ENCODE measurements around the gene SIDT2.

DNA sequence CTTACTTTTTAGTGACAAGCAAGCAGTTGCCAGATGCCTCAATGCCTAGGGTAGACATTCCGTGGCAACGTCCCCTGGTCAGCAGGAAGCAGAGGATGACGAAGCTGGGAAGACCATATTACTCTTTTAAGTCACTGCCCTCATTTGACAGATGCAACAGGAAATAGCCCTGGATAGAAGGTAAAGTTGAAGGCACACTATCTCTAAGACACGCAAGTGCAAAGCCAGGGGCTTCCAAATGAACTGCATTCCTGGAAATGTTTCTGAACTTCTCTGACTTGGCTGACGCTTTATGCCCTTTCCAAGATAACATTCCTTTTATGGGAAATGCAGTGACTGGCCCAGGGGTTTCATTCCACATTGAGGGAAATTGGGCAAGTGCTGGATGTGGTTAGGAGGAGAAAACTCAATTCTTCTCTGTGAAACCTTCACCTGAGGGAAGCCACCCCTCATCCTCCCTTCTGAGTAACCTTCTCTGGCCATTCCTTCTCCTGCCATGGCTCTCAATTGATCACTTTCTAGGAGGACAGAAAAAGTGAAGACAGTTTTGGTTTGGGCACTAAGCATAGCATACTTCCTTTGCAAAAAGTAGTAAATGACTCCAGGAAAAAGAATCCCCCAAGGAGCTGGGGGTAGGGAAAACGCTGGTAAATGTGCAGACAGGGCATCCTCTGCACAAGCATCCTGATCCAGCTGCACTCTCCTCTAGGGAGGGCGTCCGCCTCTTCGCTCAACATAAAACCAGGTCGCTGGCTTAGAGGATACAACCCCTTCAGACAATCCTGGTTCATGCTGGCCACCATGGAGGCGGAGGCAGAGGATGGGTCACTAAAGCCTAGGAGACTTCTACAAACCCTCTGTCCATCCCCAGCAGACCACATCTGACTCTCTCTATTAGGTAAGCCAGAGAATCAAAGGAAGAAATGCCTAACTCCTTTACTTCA lies 38.9 kb downstream of the SIDT2 start:
- TF ChIP-seq, protein P1, sequence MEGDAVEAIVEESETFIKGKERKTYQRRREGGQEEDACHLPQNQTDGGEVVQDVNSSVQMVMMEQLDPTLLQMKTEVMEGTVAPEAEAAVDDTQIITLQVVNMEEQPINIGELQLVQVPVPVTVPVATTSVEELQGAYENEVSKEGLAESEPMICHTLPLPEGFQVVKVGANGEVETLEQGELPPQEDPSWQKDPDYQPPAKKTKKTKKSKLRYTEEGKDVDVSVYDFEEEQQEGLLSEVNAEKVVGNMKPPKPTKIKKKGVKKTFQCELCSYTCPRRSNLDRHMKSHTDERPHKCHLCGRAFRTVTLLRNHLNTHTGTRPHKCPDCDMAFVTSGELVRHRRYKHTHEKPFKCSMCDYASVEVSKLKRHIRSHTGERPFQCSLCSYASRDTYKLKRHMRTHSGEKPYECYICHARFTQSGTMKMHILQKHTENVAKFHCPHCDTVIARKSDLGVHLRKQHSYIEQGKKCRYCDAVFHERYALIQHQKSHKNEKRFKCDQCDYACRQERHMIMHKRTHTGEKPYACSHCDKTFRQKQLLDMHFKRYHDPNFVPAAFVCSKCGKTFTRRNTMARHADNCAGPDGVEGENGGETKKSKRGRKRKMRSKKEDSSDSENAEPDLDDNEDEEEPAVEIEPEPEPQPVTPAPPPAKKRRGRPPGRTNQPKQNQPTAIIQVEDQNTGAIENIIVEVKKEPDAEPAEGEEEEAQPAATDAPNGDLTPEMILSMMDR (IDR thresholded peaks at IDR 0.05), result no peak
- no peak for TF ChIP-seq POLR2A (IDR thresholded peaks at IDR 0.05)

Measured in testis (tissue), 2 donors.